HCT116 (cell line): Measurements from ENCODE around the gene ADAM23. TPM values are rescaled to one million over a fixed set of nuclear protein-coding genes. Genes with fewer than 3 reads are reported as not detected.

ENCODE experiments used
- ATAC-seq: fragments of 200-7000 bp; cut with Tn5 transposase; 2 replicates; pipeline ENCODE4 v1.9.1; 2020; ENCODE audit warnings: mild to moderate bottlenecking, moderate library complexity
- BruUV-seq: library from RNA; stranded (reverse); fragments of 400-500 nt; replicated peaks from 2 replicates; lab custom pipeline; 2021; lab: Mats Ljungman, UMichigan
- CTCF ChIA-PET: fragments of 300-600 bp; sonication (Branson Sonifier 250); formaldehyde crosslinking; loops from one replicate; lab custom pipeline; 2021; ENCODE audit warnings: antibody characterized with exemption; lab: Charles Lee
- POLR2A ChIA-PET: fragments of 300-600, 350-600 bp; sonication (Branson Sonifier 250); formaldehyde crosslinking; loops from one replicate; lab custom pipeline; 2021; ENCODE audit warnings: antibody characterized with exemption; lab: Charles Lee
- RAD21 ChIA-PET, 2 experiments: fragments of 300-600 bp; sonication (Branson Sonifier 250); formaldehyde crosslinking; loops; one replicate each; lab custom pipeline; 2023; ENCODE audit warnings: low total read pairs in 2 of 2; ENCODE audit not compliant: uncharacterized antibody in 2 of 2, unreplicated experiment in 2 of 2, low non-redundant PET in 1 of 2; lab: Charles Lee
- DNase-seq: peaks from one replicate; pipeline ENCODE4 v3.0.0-alpha.2; 2010; ENCODE audit warnings: low read depth, low spot score
- H2AFZ ChIP-seq: fragments of 200-600 bp; shearing (Covaris generic), sonication (generic); 2 replicates; pipeline ENCODE4 v1.6.1; 2017; ENCODE audit warnings: low read depth, mixed run types, mixed read lengths, antibody characterized with exemption, low read length; ENCODE audit not compliant: poor library complexity, severe bottlenecking
- H3K27ac ChIP-seq: 2 replicates; pipeline ENCODE4 v1.5.1; 2012; ENCODE audit warnings: low read depth, low read length
- H3K27me3 ChIP-seq: fragments of 200-600 bp; sonication (generic); 2 replicates; pipeline ENCODE4 v1.6.1; 2016; ENCODE audit warnings: mixed run types, low read length, mixed read lengths; ENCODE audit not compliant: insufficient read depth
- H3K36me3 ChIP-seq, 2 experiments: fragments of 200-500 bp in 1 of 2; fragments of 200-600 bp in 1 of 2; sonication (Bioruptor generic) in 1 of 2; sonication (generic) in 1 of 2; 2 replicates each; pipeline versions ENCODE4 v1.5.1 to v1.6.1; 2014 to 2016; ENCODE audit warnings: low read length in 2 of 2, inconsistent platforms in 1 of 2, mixed read lengths in 1 of 2, mixed run types in 1 of 2; ENCODE audit not compliant: insufficient read depth in 2 of 2, control insufficient read depth in 1 of 2
- H3K4me1 ChIP-seq, 2 experiments: fragments of 200-600 bp in 1 of 2; sonication (generic) in 1 of 2; 2 replicates each; pipeline versions ENCODE4 v1.5.1 to v1.6.1; 2012 to 2017; ENCODE audit warnings: low read length in 2 of 2, inconsistent platforms in 1 of 2, mild to moderate bottlenecking in 1 of 2, mixed read lengths in 1 of 2, mixed run types in 1 of 2, moderate library complexity in 1 of 2; ENCODE audit not compliant: insufficient read depth in 2 of 2, control insufficient read depth in 1 of 2
- H3K4me2 ChIP-seq: fragments of 200-600 bp; sonication (generic); 2 replicates; pipeline ENCODE4 v1.6.1; 2017; ENCODE audit warnings: mixed run types, low read length, mixed read lengths
- H3K4me3 ChIP-seq, 2 experiments: fragments of 200-600 bp in 1 of 2; sonication (generic) in 1 of 2; replicated peaks in 1 of 2; 2 replicates each; pipeline ENCODE4 v1.5.1; 2011 to 2016; ENCODE audit warnings: low read length in 2 of 2, control low read depth in 1 of 2, low read depth in 1 of 2, mild to moderate bottlenecking in 1 of 2, mixed read lengths in 1 of 2, mixed run types in 1 of 2
- H3K79me2 ChIP-seq: fragments of 200-600 bp; sonication (generic); 2 replicates; pipeline ENCODE4 v1.6.1; 2017; ENCODE audit warnings: mild to moderate bottlenecking, mixed run types, low read length, moderate library complexity, mixed read lengths; ENCODE audit not compliant: insufficient read depth
- H3K9ac ChIP-seq: fragments of 200-600 bp; sonication (generic); 2 replicates; pipeline ENCODE4 v1.6.1; 2016; ENCODE audit warnings: low read length, mixed read lengths
- H3K9me2 ChIP-seq: fragments of 200-600 bp; sonication (generic), shearing (Covaris generic); 2 replicates; pipeline ENCODE4 v1.6.1; 2017; ENCODE audit warnings: mixed run types, mild to moderate bottlenecking, moderate library complexity; ENCODE audit not compliant: insufficient read depth
- H3K9me3 ChIP-seq, 2 experiments: fragments of 200-500 bp in 1 of 2; fragments of 200-600 bp in 1 of 2; sonication (Bioruptor generic) in 1 of 2; sonication (generic) in 1 of 2; 2 replicates each; pipeline ENCODE4 v1.6.1; 2014 to 2017; ENCODE audit warnings: low read length in 2 of 2, mixed read lengths in 2 of 2, inconsistent platforms in 1 of 2, low read depth in 1 of 2, mild to moderate bottlenecking in 1 of 2, mixed run types in 1 of 2, moderate library complexity in 1 of 2; ENCODE audit not compliant: control insufficient read depth in 1 of 2, insufficient read depth in 1 of 2
- H4K20me1 ChIP-seq: fragments of 200-600 bp; sonication (generic), shearing (Covaris generic); 2 replicates; pipeline ENCODE4 v1.6.1; 2017; ENCODE audit warnings: mixed run types, mild to moderate bottlenecking, moderate library complexity; ENCODE audit not compliant: insufficient read depth
- CBX3 ChIP-seq: IDR thresholded peaks from 2 replicates; pipeline ENCODE4 v1.6.1; 2012; ENCODE audit warnings: low read depth
- EGR1 ChIP-seq: IDR thresholded peaks from 2 replicates; pipeline ENCODE4 v1.6.1; 2012; ENCODE audit warnings: low read depth
- EZH2 ChIP-seq: fragments of 200-600 bp; sonication (generic); IDR thresholded peaks from 2 replicates; pipeline ENCODE4 v1.6.1; 2017; ENCODE audit warnings: antibody characterized with exemption, mixed run types
- EZH2phosphoT487 ChIP-seq: fragments of 200-600 bp; IDR thresholded peaks from 2 replicates; pipeline ENCODE4 v1.6.1; 2018; ENCODE audit warnings: antibody characterized with exemption, borderline replicate concordance
- POLR2AphosphoS5 ChIP-seq: IDR thresholded peaks from 2 replicates; pipeline ENCODE4 v1.6.1; 2011; ENCODE audit warnings: mild to moderate bottlenecking, low read depth, low read length, moderate library complexity
- RAD21 ChIP-seq: IDR thresholded peaks from 2 replicates; pipeline ENCODE4 v1.6.1; 2012; ENCODE audit warnings: low read depth, mild to moderate bottlenecking
- SIN3A ChIP-seq: IDR thresholded peaks from 2 replicates; pipeline ENCODE4 v1.6.1; 2012; ENCODE audit warnings: low read depth
- SRF ChIP-seq: IDR thresholded peaks from 2 replicates; pipeline ENCODE4 v1.6.1; 2012; ENCODE audit warnings: low read depth
- TCF7L2 ChIP-seq: IDR thresholded peaks from 2 replicates; pipeline ENCODE4 v1.7.0; 2011; ENCODE audit warnings: borderline replicate concordance, inconsistent platforms; ENCODE audit not compliant: insufficient read depth, insufficient read length; ENCODE audit errors: extremely low read depth
- ZNF274 ChIP-seq: fragments of 200-500 bp; sonication (Bioruptor generic); IDR thresholded peaks from 2 replicates; pipeline ENCODE4 v1.6.1; 2014; ENCODE audit warnings: mild to moderate bottlenecking, low read depth, low read length, inconsistent platforms
- intact Hi-C: fragments of 100-400 bp; cut with micrococcal nuclease; formaldehyde crosslinking; loops from 2 replicates; pipeline ENCODE4 v1.10.0; 2022
- total RNA-seq: library from RNA; stranded (reverse); gene quantifications from one replicate; pipeline ENCODE4 v1.2.1, GENCODE V29; 2021; ENCODE audit not compliant: unreplicated experiment
- TF ChIP-seq, protein P1 (sequence below), 3 experiments: fragments of 200-600 bp in 1 of 3; sonication (generic) in 1 of 3; IDR thresholded peaks in 2 of 3; conservative IDR thresholded peaks in 1 of 3; 2 replicates each; pipeline ENCODE4 v1.5.1; 2012 to 2017; ENCODE audit warnings: low read depth in 2 of 3, low read length in 2 of 3, antibody characterized with exemption in 1 of 3, borderline replicate concordance in 1 of 3, control low read depth in 1 of 3, mild to moderate bottlenecking in 1 of 3, mixed read lengths in 1 of 3, mixed run types in 1 of 3, moderate library complexity in 1 of 3; ENCODE audit not compliant: insufficient read depth in 1 of 3
- TF ChIP-seq, protein P2 (sequence below): IDR thresholded peaks from 2 replicates; pipeline ENCODE4 v1.6.1; 2012
- TF ChIP-seq, protein P3 (sequence below): IDR thresholded peaks from 2 replicates; pipeline ENCODE4 v1.6.1; 2012
- TF ChIP-seq, protein P4 (sequence below): IDR thresholded peaks from 2 replicates; pipeline ENCODE4 v1.6.1; 2012; ENCODE audit warnings: low read depth

ADAM23 gene
- total RNA-seq, 1 experiment from 2014 or later, result 0.10 TPM

DNA sequence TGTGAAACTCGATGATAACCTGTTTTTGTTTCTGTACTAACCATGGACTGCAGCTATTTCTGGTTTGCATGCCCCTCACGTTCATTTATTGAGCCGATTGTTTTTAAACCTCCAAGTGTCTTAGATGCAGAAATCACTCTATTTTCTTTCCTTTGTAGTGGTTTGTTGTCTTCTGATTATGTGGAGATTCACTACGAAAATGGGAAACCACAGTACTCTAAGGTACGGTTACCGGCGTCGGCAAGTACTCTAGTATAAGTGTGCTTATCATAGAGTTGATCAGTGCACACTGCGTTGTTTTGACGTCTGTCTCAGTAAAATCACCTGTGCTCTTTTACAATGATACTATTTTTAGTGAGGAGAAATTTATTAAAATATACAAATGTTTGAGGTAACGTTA lies 87.4 kb downstream of the ADAM23 start:
- BruUV-seq, result no TSS peak
- CTCF ChIA-PET, result no interaction called here
- H2AFZ ChIP-seq, result no peak overlapping the region
- H3K4me3 ChIP-seq, result no peak overlapping the region
- TF ChIP-seq SIN3A (no peak), POLR2AphosphoS5 (no peak), ZNF274 (no peak), CBX3 (no peak)
- TF ChIP-seq, protein P1, sequence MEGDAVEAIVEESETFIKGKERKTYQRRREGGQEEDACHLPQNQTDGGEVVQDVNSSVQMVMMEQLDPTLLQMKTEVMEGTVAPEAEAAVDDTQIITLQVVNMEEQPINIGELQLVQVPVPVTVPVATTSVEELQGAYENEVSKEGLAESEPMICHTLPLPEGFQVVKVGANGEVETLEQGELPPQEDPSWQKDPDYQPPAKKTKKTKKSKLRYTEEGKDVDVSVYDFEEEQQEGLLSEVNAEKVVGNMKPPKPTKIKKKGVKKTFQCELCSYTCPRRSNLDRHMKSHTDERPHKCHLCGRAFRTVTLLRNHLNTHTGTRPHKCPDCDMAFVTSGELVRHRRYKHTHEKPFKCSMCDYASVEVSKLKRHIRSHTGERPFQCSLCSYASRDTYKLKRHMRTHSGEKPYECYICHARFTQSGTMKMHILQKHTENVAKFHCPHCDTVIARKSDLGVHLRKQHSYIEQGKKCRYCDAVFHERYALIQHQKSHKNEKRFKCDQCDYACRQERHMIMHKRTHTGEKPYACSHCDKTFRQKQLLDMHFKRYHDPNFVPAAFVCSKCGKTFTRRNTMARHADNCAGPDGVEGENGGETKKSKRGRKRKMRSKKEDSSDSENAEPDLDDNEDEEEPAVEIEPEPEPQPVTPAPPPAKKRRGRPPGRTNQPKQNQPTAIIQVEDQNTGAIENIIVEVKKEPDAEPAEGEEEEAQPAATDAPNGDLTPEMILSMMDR (IDR thresholded peaks at IDR 0.05 in 2 of 3, conservative IDR thresholded peaks at IDR 0.05 in 1 of 3; ENCODE audit: borderline replicate concordance in 1 of 3, insufficient read depth in 1 of 3, low read depth in 2 of 3, low read length in 2 of 3), result no peak
- TF ChIP-seq, protein P2, sequence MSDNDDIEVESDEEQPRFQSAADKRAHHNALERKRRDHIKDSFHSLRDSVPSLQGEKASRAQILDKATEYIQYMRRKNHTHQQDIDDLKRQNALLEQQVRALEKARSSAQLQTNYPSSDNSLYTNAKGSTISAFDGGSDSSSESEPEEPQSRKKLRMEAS, result no peak
- TF ChIP-seq, protein P3, sequence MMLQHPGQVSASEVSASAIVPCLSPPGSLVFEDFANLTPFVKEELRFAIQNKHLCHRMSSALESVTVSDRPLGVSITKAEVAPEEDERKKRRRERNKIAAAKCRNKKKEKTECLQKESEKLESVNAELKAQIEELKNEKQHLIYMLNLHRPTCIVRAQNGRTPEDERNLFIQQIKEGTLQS, result no peak
- intact Hi-C loops, result no loop called here
- no peaks in the 10 kb centered on the region for H3K9me3 ChIP-seq
- no peaks in the 10 kb centered on the region for H3K27me3 ChIP-seq
- H3K27ac ChIP-seq, result no peak overlapping the region
- RAD21 ChIA-PET, result no interaction called here
- POLR2A ChIA-PET, result no interaction called here
- DNase-seq (no peak), ATAC-seq (no peak)
- H3K36me3 ChIP-seq, result no peaks in the 10 kb centered on the region
- no peak overlapping the region for H3K9ac ChIP-seq
- H3K9me2 ChIP-seq, result no peaks in the 10 kb centered on the region
- H3K4me1 ChIP-seq, result no peaks in the 10 kb centered on the region
- no peaks in the 10 kb centered on the region for H3K79me2 ChIP-seq
- H3K4me2 ChIP-seq, result no peak overlapping the region
- no peaks in the 10 kb centered on the region for H4K20me1 ChIP-seq

DNA sequence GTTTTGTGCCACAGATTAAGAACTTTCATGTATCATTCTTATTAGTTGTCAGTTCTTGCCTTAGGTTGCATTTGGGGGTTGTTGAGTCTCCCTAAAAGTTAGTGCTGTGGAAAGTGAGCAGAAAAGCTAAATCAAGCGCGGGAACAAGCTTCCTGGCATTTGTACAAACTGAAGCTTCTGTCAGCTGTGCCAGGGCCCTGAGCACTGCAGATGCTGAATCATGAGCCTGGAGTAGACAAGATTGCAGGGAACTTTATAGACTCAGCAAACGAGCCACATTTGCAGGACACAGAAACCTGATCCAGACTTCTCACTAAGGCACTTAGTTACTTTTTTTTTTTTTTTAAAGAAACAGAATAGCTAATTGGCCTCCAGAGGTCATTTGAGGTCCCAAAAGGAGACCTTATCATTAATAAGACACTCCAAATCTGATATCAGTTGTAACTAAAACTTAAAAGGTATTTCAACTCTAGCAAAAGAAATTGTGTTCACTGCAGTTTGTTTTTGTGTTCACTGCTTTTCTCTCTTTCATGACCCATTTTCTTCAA lies 88.7 kb downstream of the ADAM23 start:
- H3K36me3 ChIP-seq, result no peaks in the 10 kb centered on the region
- BruUV-seq, result no TSS peak
- ChIA-PET RAD21 (no interaction called here), CTCF (no interaction called here), POLR2A (no interaction called here)
- H4K20me1 ChIP-seq, result no peaks in the 10 kb centered on the region
- no peaks in the 10 kb centered on the region for H3K4me1 ChIP-seq
- no peaks in the 10 kb centered on the region for H3K9me3 ChIP-seq
- intact Hi-C loops, result no loop called here
- DNase-seq (no peak), ATAC-seq (no peak)
- no peaks in the 10 kb centered on the region for H3K27me3 ChIP-seq
- H3K79me2 ChIP-seq, result no peaks in the 10 kb centered on the region
- H3K9ac ChIP-seq, result no peak overlapping the region
- H3K4me3 ChIP-seq, result no peak overlapping the region
- no peaks in the 10 kb centered on the region for H3K9me2 ChIP-seq
- H2AFZ ChIP-seq, result no peak overlapping the region
- H3K27ac ChIP-seq, result no peak overlapping the region
- H3K4me2 ChIP-seq, result no peak overlapping the region
- TF ChIP-seq EGR1 (no peak), EZH2phosphoT487 (no peak), POLR2AphosphoS5 (no peak), RAD21 (no peak), EZH2 (no peak), SRF (no peak), CBX3 (no peak), TCF7L2 (no peak)
- TF ChIP-seq, protein P4, sequence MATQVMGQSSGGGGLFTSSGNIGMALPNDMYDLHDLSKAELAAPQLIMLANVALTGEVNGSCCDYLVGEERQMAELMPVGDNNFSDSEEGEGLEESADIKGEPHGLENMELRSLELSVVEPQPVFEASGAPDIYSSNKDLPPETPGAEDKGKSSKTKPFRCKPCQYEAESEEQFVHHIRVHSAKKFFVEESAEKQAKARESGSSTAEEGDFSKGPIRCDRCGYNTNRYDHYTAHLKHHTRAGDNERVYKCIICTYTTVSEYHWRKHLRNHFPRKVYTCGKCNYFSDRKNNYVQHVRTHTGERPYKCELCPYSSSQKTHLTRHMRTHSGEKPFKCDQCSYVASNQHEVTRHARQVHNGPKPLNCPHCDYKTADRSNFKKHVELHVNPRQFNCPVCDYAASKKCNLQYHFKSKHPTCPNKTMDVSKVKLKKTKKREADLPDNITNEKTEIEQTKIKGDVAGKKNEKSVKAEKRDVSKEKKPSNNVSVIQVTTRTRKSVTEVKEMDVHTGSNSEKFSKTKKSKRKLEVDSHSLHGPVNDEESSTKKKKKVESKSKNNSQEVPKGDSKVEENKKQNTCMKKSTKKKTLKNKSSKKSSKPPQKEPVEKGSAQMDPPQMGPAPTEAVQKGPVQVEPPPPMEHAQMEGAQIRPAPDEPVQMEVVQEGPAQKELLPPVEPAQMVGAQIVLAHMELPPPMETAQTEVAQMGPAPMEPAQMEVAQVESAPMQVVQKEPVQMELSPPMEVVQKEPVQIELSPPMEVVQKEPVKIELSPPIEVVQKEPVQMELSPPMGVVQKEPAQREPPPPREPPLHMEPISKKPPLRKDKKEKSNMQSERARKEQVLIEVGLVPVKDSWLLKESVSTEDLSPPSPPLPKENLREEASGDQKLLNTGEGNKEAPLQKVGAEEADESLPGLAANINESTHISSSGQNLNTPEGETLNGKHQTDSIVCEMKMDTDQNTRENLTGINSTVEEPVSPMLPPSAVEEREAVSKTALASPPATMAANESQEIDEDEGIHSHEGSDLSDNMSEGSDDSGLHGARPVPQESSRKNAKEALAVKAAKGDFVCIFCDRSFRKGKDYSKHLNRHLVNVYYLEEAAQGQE, result no peak
